HG03060 (cell line): ENCODE data around the gene KRT80.

ENCODE experiments used
- ATAC-seq: cut with Tn5 transposase; IDR thresholded peaks from one replicate; pipeline ENCODE4 v1.9.1; 2021; ENCODE audit warnings: low read depth, moderate number of reproducible peaks; ENCODE audit not compliant: unreplicated experiment

KRT80 gene

DNA sequence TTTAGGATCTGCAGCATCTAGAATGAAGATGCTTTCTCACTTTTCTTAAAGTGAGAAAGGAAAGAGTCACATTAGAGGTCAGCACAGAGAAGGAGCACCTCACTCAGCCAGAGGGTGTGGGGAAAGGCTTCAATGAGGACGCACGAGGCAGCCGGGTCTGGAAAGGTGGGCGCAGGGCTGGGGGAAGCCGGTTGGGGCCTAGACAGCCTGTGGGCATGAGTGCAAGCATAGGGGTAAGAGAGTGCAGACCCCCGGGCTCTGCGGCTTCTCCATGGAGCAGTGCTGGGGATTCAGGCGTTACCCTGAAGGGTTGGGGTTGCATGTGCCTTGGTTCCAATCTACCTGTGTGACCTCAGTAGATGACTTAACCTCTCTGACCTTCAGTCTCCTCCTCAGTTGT is 49.9 kb downstream of the KRT80 start:
- ATAC-seq, result no peak

DNA sequence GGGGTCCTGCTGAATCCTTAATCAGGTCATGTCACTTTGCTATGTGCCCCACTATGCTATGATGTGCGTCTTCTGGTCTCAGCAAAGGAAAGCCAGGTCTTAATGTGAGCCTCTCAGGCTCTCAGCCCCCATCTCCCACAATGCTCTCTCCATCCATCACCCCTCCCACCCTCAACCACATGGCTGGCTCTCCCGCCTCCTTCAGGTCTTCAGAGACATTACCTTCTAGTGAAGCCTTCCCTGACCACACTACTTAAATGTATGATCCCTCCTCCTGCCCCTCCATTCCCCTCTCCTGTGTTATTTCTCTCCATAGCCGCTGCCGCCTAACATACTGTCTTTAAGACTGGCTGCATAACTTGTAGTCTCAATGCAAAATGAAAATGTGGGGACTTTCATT is 50.5 kb downstream of the KRT80 start:
- no peak for ATAC-seq

DNA sequence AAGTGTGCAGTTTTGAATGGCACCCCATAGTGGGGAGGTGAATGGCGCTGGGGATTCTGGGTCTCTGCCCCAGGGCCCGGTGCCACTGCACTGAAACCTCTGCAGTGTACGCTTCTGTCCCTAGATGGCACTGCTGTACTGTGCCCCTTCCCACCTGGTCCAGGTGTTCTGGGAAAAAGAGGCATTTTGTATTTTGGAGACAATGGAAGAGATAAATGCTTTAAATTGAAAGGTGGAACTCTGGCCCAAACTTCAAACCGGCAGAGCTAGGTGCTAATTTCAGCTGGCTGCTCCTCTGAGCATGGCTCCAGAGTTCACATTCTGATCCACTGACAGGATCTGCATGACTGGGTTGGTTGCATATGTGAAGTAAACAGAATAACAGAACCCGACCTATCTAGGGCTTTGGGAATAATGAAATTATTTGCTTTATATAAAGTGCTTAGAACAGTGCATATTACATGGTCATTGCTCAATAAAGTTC is 52.2 kb downstream of the KRT80 start:
- ATAC-seq, result no peak

DNA sequence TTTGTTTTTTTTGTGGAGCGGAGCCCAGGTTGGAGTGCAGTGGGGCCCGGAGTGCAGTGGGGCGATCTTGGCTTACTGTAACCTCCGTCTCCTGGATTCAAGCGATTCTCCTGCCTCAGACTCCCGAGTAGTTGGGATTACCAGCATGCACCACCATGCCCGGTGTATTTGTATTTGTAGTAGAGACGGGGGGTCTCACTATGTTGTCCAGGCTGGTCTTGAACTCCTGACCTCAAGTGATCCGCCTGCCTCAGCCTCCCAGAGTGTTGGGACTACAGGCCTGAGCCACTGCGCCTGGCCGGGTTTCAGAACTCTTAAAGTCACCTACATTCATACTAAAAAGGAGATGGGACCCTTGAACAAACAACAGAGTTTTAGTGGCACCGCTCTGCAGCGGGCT is 52.7 kb downstream of the KRT80 start:
- ATAC-seq, result no peak

- ATAC-seq, result no peak
Measured at GRCh38 chr12:52137746-52138145, 54.1 kb downstream of the KRT80 start.

GRCh38 chr12:52132754-52133161 is 59.1 kb downstream of the KRT80 start:
- ATAC-seq, result no peak

GRCh38 chr12:52130711-52131110 is 61.1 kb downstream of the KRT80 start:
- ATAC-seq, result no peak

DNA sequence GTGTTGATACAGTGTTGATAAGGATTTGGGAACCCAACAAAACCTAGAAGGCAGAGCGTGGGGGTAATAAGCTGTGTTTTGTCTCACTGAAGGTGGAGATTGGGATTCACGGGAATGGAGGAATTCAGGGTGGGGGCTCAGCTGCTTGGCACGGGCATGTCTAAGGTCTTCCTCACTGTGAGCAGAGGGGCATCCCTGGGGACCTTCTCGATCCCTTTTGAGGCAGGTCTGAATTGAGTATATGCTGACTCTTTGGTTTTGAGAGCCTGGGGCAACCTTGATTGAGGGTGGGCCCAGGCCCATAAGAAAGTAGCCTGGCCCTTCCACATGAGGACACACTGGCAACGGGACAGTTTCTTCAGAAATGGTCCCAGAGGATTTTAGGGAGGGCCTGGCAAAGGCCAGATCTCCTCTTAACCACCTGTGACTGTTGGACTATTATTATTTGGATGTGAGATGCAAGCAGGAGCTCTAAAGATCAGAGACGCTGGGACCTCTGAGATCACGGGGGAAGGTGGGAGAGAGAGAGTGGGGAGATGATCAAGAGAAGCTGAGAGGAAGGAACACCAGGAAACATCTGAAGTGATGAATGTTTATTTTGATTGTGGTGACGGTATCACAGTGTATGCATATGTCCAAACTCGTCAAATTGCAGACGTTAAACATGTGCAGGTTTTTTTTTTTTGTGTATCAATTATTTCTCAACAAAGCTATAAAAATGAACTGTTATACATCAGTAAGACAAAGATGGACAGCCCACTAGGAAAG is 63.9 kb downstream of the KRT80 start:
- no peak for ATAC-seq

GRCh38 chr12:52126605-52127578 is 64.9 kb downstream of the KRT80 start:
- ATAC-seq, result no peak

DNA sequence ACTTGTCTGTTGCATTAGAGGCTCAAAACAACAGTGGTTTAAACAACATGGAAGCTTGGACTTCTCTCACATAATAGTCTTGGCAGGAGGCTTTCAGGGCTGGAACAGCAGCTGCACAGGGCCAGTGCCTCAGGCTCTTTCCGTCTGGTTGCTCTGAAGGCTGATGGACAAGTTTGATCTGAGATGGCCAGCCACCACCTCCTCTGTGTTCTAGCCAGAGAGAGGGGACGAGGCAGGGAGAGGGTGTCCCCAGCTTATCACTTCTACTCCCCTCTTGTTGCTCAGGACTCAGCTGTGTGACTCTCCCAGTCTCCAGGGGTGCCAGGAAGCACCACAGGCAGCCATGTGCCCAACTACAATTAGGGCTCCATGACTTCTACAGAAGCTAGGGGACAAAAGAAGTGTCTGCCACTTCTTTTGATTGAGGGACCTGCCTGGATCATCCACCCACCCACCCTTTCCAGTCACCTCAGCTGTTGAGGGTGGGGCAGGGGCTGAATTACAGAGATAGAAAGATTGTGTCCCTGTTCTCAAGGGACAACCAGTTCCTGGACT is 65.7 kb downstream of the KRT80 start:
- no peak for ATAC-seq

GRCh38 chr12:52125476-52125900 is 66.3 kb downstream of the KRT80 start:
- no peak for ATAC-seq

GRCh38 chr12:52123487-52124186 is 68.2 kb downstream of the KRT80 start:
- ATAC-seq, result no peak

- ATAC-seq, result no peak
Measured at GRCh38 chr12:52122904-52123303, 68.9 kb downstream of the KRT80 start.

DNA sequence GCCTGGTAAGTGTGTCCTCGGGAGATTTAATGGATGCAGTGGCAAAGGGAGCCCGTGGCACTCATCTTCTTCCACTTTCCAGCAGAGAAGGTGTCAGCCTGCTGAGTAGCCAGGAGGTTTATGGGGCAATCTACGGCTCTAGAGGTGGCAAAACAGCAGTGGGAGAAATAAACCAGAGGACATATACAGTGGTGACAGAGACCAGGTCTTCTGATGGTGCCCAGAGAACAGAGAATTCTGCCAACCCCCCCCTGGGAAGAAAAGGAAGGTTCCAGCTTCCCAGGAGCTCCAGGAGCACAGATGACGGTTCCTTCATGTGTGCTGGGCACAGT is 69.3 kb downstream of the KRT80 start:
- ATAC-seq, result no peak

DNA sequence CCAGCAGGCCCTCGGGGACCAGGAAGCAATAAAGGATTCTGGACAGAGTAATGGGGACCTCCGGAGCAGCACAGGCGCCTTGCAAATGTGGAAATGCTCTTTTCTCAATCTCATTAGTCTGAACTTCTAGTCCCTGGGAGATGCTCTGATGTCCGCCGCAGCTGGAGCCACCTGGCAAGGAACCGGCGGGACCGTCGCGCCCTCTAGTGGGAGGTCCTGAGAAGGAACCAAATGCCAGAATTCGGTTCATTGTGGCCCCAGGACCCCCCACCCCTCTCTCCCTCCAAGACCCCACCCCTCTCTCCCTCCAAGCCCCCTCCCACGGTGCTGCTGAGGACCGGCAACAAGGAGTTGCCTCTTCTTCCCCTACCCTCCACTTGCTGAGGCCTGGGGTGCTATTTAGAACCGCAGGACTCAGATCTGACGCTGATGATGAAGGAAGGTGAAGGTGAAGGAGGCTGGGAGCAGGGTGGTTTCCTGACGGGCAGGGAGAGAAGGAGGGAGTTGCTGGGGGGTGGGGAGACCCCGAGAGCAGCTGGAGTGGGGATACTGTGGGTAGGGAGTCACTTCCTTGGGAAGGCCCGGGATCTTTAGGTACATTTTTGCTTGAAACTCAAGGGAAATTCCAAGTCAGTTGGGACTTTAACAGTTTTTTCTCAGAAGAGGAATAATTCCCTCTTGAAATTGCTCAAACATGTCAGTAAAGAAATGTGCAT is 69.8 kb downstream of the KRT80 start:
- no peak for ATAC-seq

DNA sequence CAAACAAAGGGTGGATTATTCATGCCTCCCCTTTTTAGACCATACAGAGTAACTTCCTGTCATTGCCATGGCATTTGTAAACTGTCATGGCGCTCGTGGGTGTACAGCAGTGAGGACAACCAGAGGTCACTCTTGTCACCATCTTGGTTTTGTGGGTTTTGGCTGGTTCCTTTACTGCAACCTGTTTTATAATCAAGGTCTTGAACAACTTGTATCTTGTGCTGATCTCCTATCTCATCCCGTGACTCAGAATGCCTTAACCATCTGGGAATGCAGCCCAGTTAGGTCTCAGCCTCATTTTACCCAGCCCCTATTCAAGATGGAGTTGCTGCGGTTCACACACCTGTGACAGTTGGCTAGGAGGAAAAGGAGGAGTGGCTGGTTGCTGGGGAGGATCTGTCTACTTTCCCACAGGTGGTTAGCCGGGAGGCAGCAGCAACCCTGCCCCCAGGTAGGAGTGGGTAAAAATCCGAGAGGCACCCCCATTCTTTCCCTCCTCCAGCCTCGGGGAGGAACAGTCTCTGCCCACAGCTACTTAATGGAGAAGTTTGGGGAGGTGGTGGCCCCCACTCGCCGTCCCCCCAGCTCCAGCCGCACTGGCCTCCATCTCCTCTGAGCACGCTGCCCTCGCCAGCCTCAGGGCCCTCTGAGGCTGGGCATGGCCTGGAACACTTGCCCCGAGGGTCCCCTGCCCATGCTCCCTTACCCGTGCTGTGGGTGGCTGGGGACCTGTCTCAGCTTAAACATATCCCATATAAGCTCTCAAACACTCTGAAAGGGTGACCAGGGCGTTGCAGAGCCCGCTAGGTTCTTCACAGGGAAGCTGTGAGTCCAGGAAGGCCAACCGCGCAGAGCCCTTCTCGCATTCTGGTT is 70.6 kb downstream of the KRT80 start:
- ATAC-seq, result no peak

DNA sequence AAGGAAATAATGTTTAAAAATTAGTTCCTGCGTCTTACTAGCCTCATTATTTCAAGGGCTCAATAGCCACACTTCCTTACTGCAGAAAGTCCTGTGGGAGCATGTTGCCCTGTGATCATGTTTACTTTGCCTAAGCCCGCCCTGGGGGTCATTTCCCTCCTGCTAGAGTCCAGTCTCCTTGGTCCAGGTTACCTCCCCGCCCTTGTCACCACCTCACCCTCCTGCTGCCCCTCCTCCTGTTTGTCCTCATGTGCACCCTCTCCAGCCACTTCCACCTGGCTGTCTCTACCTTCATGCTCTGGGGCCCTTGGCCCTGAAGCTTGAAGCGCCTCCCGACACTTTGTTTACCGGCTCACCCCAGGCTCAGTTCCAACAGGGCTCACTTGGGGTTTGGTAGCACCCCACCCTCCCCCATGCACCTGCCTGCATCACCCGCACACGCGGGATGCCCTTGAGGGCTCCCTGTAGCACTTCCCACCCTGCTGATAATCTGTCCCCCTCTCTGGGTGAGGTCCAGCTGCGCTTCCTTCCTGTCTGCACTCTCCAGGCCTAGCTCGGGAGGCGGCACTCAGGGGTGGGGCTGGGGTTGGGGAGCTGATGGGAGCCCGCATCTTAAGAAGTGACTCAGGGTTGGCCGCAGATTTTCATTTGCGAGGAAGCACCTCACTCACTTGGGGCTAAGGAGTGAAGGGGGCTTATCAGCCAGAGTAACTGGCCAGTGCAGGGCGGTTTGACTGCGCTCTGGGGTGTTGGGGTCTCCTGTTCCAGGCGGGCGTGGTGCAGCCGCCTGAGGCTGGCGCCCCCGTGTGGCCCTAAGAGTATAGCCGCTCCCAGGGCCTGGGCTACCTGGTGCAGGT is 72.2 kb downstream of the KRT80 start:
- no peak for ATAC-seq
